ENCODE data around the gene PUSL1. TPM values are rescaled to one million over a fixed set of nuclear protein-coding genes. Genes with fewer than 3 reads are reported as not detected.

Gene PUSL1
- total and polyA plus RNA-seq, 2 donors (not counting 1 experiment from before 2014, with no cell fraction given) = 15.7 to 25.8 TPM

GRCh38 chr1:1351511-1352427 is 43.4 kb downstream of the PUSL1 start:
- no peak overlapping the region for H2AFZ ChIP-seq (ENCODE audit: insufficient read depth, low read depth, low read length, poor library complexity, severe bottlenecking)
- no peak for ATAC-seq (ENCODE audit: low read depth)
- intact Hi-C loops (cut with micrococcal nuclease) = no loop called here
- ChIA-PET CTCF (interaction anchor here (2.4 kb wide), 1 partner anchor 19 kb away, joined by 8 read pairs; no protein-coding TSS in a partner anchor), POLR2A (no interaction called here)
- peaks cover 31 to 44% of the 10 kb centered on the region in 2 donors for H3K4me1 ChIP-seq (ENCODE audit: control insufficient read depth in 2 of 2, insufficient read depth in 2 of 2, low read length in 2 of 2)
- no peak overlapping the region for H3K4me3 ChIP-seq (ENCODE audit: control extremely low read depth in 1 of 5, extremely low read depth in 1 of 5, insufficient read depth in 1 of 5, low read depth in 2 of 5, low read length in 4 of 5)
- peaks cover 15% of the 10 kb centered on the region for H4K20me1 ChIP-seq (ENCODE audit: control insufficient read depth, insufficient read depth, low read length, poor library complexity, severe bottlenecking)
- Mint-ChIP-seq H3K27ac (peak overlapping the region; percentile 61), H3K4me1 (peaks cover 31% of the 10 kb centered on the region), H3K9me3 (ENCODE audit: insufficient read depth) (no peaks in the 10 kb centered on the region), H3K27me3 (peaks cover 13% of the 10 kb centered on the region), H3K4me3 (peak overlapping the region; percentile 79)
- no peak overlapping the region for H3K4me2 ChIP-seq (replicated peaks; ENCODE audit: low read depth, low read length, poor library complexity, severe bottlenecking)
- DNase-seq = no peak
- H3K9ac ChIP-seq (ENCODE audit: low read length) = no peak overlapping the region
- TF ChIP-seq EZH2 (IDR thresholded peaks at IDR 0.05; ENCODE audit: borderline replicate concordance, insufficient read depth, low read depth, low read length, poor library complexity, severe bottlenecking) (no peak), CTCF (IDR thresholded peaks at IDR 0.05) (no peak)
- peaks cover 17% of the 10 kb centered on the region for H3K79me2 ChIP-seq (ENCODE audit: control insufficient read depth, insufficient read depth, low read length)
- peaks cover 0 to 7% (median 0%) of the 10 kb centered on the region in 3 donors for H3K9me3 ChIP-seq (ENCODE audit: control extremely low read depth in 1 of 3, control insufficient read depth in 2 of 3, insufficient read depth in 1 of 3, low read length in 2 of 3)
- H3K27ac ChIP-seq (ENCODE audit: low read length in 2 of 2) = no peak overlapping the region
- H3K36me3 ChIP-seq (replicated peaks in 1 of 2; ENCODE audit: control extremely low read depth in 1 of 2, control insufficient read depth in 1 of 2, extremely low read depth in 1 of 2, insufficient read depth in 2 of 2, low read length in 1 of 2) = no peaks in the 10 kb centered on the region
- H3K27me3 ChIP-seq (replicated peaks in 1 of 4; ENCODE audit: control extremely low read depth in 1 of 4, control insufficient read depth in 3 of 4, insufficient read depth in 4 of 4, low read length in 3 of 4) = peaks cover 0 to 36% (median 12%) of the 10 kb centered on the region in 4 experiments
- 90% methylated on average over 28 of the region's 29 CpGs for WGBS (ENCODE audit: insufficient coverage)

Data from B cell (primary cell).